T-helper 2 cell treated with Interferon-gamma antibody and Interleukin-4, amounts not matched to agents 100 ng/mL and 5 ng/mL, for 36 hours (primary cell): ENCODE results near the gene IMMP2L. TPM values are rescaled to one million over a fixed set of nuclear protein-coding genes. Genes with fewer than 3 reads are reported as not detected.

Source experiments
- intact Hi-C: fragments of 100-400 bp; cut with micrococcal nuclease; formaldehyde crosslinking; loops from one replicate; pipeline ENCODE4 v1.15.1; 2023
- total RNA-seq: library from RNA; stranded (reverse); gene quantifications from 2 replicates; pipeline ENCODE4 v1.2.3, GENCODE V29; 2022

IMMP2L gene
- total RNA-seq, 1 donor from 2014 or later = 8.0 TPM

- intact Hi-C loops = no loop called here
Measured at GRCh38 chr7:110620110-110620735, 942.1 kb downstream of the IMMP2L start.
